B cell (primary cell): ENCODE results near the gene FUCA2. TPM values are rescaled to one million over a fixed set of nuclear protein-coding genes. Genes with fewer than 3 reads are reported as not detected.
A peak's percentile ranks its signal among the peaks of the same experiment; 100 is the strongest.
"Not testable (repeated sequence)": the region's sequence is repeated elsewhere in the genome, so short reads cannot be mapped to it uniquely, and the experiment has no call there.

Experiments
- ATAC-seq: fragments of 200-7000 bp; cut with Tn5 transposase; one replicate; pipeline ENCODE4 v1.10.0; 2021; ENCODE audit warnings: low read depth, mild to moderate bottlenecking, moderate number of reproducible peaks, moderate library complexity
- CTCF ChIA-PET: fragments of 350-600 bp; sonication (Branson Sonifier 250); formaldehyde crosslinking; loops from one replicate; lab custom pipeline; 2021; ENCODE audit warnings: antibody characterized with exemption, inconsistent platforms; lab: Charles Lee
- POLR2A ChIA-PET: fragments of 350-600 bp; sonication (Branson Sonifier 250); formaldehyde crosslinking; loops from one replicate; lab custom pipeline; 2021; ENCODE audit warnings: antibody characterized with exemption; lab: Charles Lee
- DNase-seq: peaks from one replicate; pipeline ENCODE4 v3.0.0; 2013
- H2AFZ ChIP-seq: 2 replicates; pipeline ENCODE4 v1.6.1; 2012; ENCODE audit warnings: mild to moderate bottlenecking, low read depth, low read length; ENCODE audit not compliant: insufficient read depth, poor library complexity, severe bottlenecking
- H3K27ac ChIP-seq, 2 donors: 1 replicate in 1 of 2; 2 replicates in 1 of 2; pipeline ENCODE4 v1.5.1; 2012 to 2013; ENCODE audit warnings: low read length in 2 of 2, mild to moderate bottlenecking in 2 of 2, moderate library complexity in 1 of 2
- H3K27me3 ChIP-seq, 4 experiments: fragments of 200-600 bp in 1 of 4; sonication (generic) in 1 of 4; replicated peaks in 1 of 4; 1 replicate in 2 of 4; 2 replicates in 2 of 4; pipeline versions ENCODE4 v1.6.1 to v1.7.0; 2013 to 2016; ENCODE audit warnings: low read length in 3 of 4, mild to moderate bottlenecking in 2 of 4, mixed read lengths in 1 of 4, moderate library complexity in 1 of 4; ENCODE audit not compliant: insufficient read depth in 4 of 4, control insufficient read depth in 3 of 4; ENCODE audit errors: control extremely low read depth in 1 of 4
- H3K36me3 ChIP-seq, 2 experiments: replicated peaks in 1 of 2; 1 replicate in 1 of 2; 2 replicates in 1 of 2; pipeline versions ENCODE4 v1.6.1 to v1.7.1; 2013; ENCODE audit warnings: low read length in 1 of 2; ENCODE audit not compliant: insufficient read depth in 2 of 2, control insufficient read depth in 1 of 2; ENCODE audit errors: control extremely low read depth in 1 of 2, extremely low read depth in 1 of 2
- H3K4me1 ChIP-seq, 2 donors: fragments of 200-600 bp in 1 of 2; sonication (generic) in 1 of 2; 1 replicate in 1 of 2; 2 replicates in 1 of 2; pipeline versions ENCODE4 v1.5.1 to v1.6.1; 2013 to 2017; ENCODE audit warnings: low read length in 2 of 2; ENCODE audit not compliant: control insufficient read depth in 2 of 2, insufficient read depth in 2 of 2
- H3K4me2 ChIP-seq: replicated peaks from 2 replicates; pipeline ENCODE3; 2012; ENCODE audit warnings: mild to moderate bottlenecking, low read depth, low read length; ENCODE audit not compliant: poor library complexity, severe bottlenecking
- H3K4me3 ChIP-seq, 5 experiments: fragments of 200-600 bp in 1 of 5; sonication (generic) in 1 of 5; 1 replicate in 3 of 5; 2 replicates in 2 of 5; pipeline versions ENCODE4 v1.5.1 to v1.7.0; 2011 to 2016; ENCODE audit warnings: low read length in 4 of 5, mild to moderate bottlenecking in 4 of 5, low read depth in 2 of 5, control low read depth in 1 of 5, moderate library complexity in 1 of 5; ENCODE audit not compliant: insufficient read depth in 1 of 5; ENCODE audit errors: control extremely low read depth in 1 of 5, extremely low read depth in 1 of 5
- H3K79me2 ChIP-seq: fragments of 200-600 bp; sonication (generic); one replicate; pipeline ENCODE4 v1.6.0; 2016; ENCODE audit warnings: low read length; ENCODE audit not compliant: control insufficient read depth, insufficient read depth
- H3K9ac ChIP-seq: fragments of 200-600 bp; sonication (generic); 2 replicates; pipeline ENCODE4 v1.6.1; 2017; ENCODE audit warnings: mild to moderate bottlenecking, low read length, moderate library complexity
- H3K9me3 ChIP-seq, 3 donors: one replicate each; pipeline versions ENCODE4 v1.6.1 to v1.7.1; 2013; ENCODE audit warnings: low read length in 2 of 3; ENCODE audit not compliant: control insufficient read depth in 2 of 3, insufficient read depth in 1 of 3; ENCODE audit errors: control extremely low read depth in 1 of 3
- H4K20me1 ChIP-seq: 2 replicates; pipeline ENCODE4 v1.6.0; 2012; ENCODE audit warnings: mild to moderate bottlenecking, low read length; ENCODE audit not compliant: insufficient read depth, control insufficient read depth, poor library complexity, severe bottlenecking
- H3K27ac Mint-ChIP-seq: one replicate; pipeline ENCODE4 v1.8.0; 2021; ENCODE audit warnings: mixed read lengths
- H3K27me3 Mint-ChIP-seq: one replicate; pipeline ENCODE4 v1.8.0; 2021; ENCODE audit warnings: mixed read lengths
- H3K4me1 Mint-ChIP-seq: one replicate; pipeline ENCODE4 v1.8.0; 2021; ENCODE audit warnings: mixed read lengths
- H3K4me3 Mint-ChIP-seq: one replicate; pipeline ENCODE4 v1.8.0; 2021; ENCODE audit warnings: mixed read lengths
- H3K9me3 Mint-ChIP-seq: one replicate; pipeline ENCODE4 v1.8.0; 2022; ENCODE audit warnings: mixed read lengths; ENCODE audit not compliant: insufficient read depth
- CTCF ChIP-seq: fragments of 200-600 bp; IDR thresholded peaks from one replicate; pipeline ENCODE4 v1.8.0; 2022; ENCODE audit warnings: antibody characterized with exemption, mild to moderate bottlenecking
- EZH2 ChIP-seq: IDR thresholded peaks from 2 replicates; pipeline ENCODE4 v1.6.1; 2012; ENCODE audit warnings: borderline replicate concordance, low read depth, mild to moderate bottlenecking, moderate library complexity, low read length; ENCODE audit not compliant: insufficient read depth, poor library complexity, severe bottlenecking
- WGBS: methylation state at CpG from one replicate; pipeline ENCODE4 v1.1.5; 2013; ENCODE audit warnings: missing lambda C conversion rate; ENCODE audit not compliant: insufficient coverage; 5-methylcytosine and 5-hydroxymethylcytosine counted together
- intact Hi-C: fragments of 100-400 bp; cut with micrococcal nuclease; formaldehyde crosslinking; loops from one replicate; pipeline ENCODE4 v1.10.0; 2022
- polyA plus RNA-seq: library from polyadenylated mRNA; depleted of rRNA; stranded (reverse); fragments of >200 nt; gene quantifications from 2 replicates; pipeline ENCODE4 v1.2.3, GENCODE V29; 2012
- small RNA-seq: library from RNA; depleted of rRNA; stranded (forward); fragments of <200 nt; gene quantifications from one replicate; pipeline ENCODE3, GENCODE V24; 2012; ENCODE audit warnings: low replicate concordance, low read depth; ENCODE audit not compliant: insufficient read length
- total RNA-seq, 2 donors: library from RNA; stranded (reverse); fragments of 120-200 nt in 1 of 2; gene quantifications; 1 replicate in 1 of 2; 2 replicates in 1 of 2; pipeline versions ENCODE4 v1.2.3 to v1.2.4, GENCODE V29; 2013 to 2022

FUCA2 gene
- total and polyA plus RNA-seq, 2 donors (not counting 1 experiment from before 2014, with no cell fraction given): 3.6 to 8.3 TPM

GRCh38 chr6:143449082-143449713 is 62.3 kb downstream of the FUCA2 start:
- Histone ChIP-seq H3K27ac (peak overlapping the region in 1 of 2 donors; percentile 82), H3K36me3 (no peaks in the 10 kb centered on the region), H3K9ac (peak overlapping the region; percentile 81), H4K20me1 (no peaks in the 10 kb centered on the region), H3K4me1 (peaks cover 15 to 18% of the 10 kb centered on the region in 2 donors), H3K4me2 (peak overlapping the region; percentile 87), H3K79me2 (peaks cover 24% of the 10 kb centered on the region), H3K4me3 (peak overlapping the region; percentile 8 to 88 (median 83)), H3K9me3 (no peaks in the 10 kb centered on the region), H2AFZ (peak overlapping the region; percentile 98), H3K27me3 (no peaks in the 10 kb centered on the region)
- ATAC-seq: no peak
- CTCF ChIA-PET: interaction anchor here (1.1 kb wide), 1 partner anchor 757 kb away, joined by 5 read pairs; no protein-coding TSS in a partner anchor
- 100% methylated on average over 1 of the region's 6 CpGs for WGBS
- Mint-ChIP-seq H3K4me3 (peak overlapping the region; percentile 95), H3K9me3 (no peaks in the 10 kb centered on the region), H3K27ac (no peak overlapping the region), H3K27me3 (no peaks in the 10 kb centered on the region), H3K4me1 (peaks cover 33% of the 10 kb centered on the region)
- POLR2A ChIA-PET: interaction anchor here (1.9 kb wide), 1 partner anchor 394 kb away, joined by 10 read pairs; the partner anchor contains the start of gene LTV1
- intact Hi-C loops: no loop called here
- no peak for DNase-seq
- TF ChIP-seq CTCF (no peak), EZH2 (no peak)

- H3K4me2 ChIP-seq, H3K27me3 Mint-ChIP-seq, ATAC-seq, H3K9me3 ChIP-seq, H3K4me3 Mint-ChIP-seq, H3K27ac ChIP-seq, H3K27me3 ChIP-seq, H3K27ac Mint-ChIP-seq, H3K9me3 Mint-ChIP-seq, DNase-seq, H3K36me3 ChIP-seq, POLR2A ChIA-PET, H3K4me3 ChIP-seq, H3K9ac ChIP-seq, H2AFZ ChIP-seq, intact Hi-C loops, H4K20me1 ChIP-seq, CTCF ChIA-PET: not testable (repeated sequence)
- peaks cover 15 to 18% of the 10 kb centered on the region in 2 donors for H3K4me1 ChIP-seq
- peaks cover 16% of the 10 kb centered on the region for H3K79me2 ChIP-seq
- peaks cover 29% of the 10 kb centered on the region for H3K4me1 Mint-ChIP-seq
- no CpG with 5 or more reads among the region's 2 CpGs for WGBS
These were observed 63.7 kb downstream of the FUCA2 start for GRCh38 chr6:143447865-143448264.

Small RNAs within 50 kb of the gene (small RNA-seq; reads per million reads assigned to genes)
- gene RNA5SP221: not detected

Other genes starting within 250 kb of the FUCA2 start
- gene ADAT2, start 61.0 kb downstream of the FUCA2 start, total RNA-seq: 15.2 and 16.0 TPM in 2 replicates
- gene ADAT2, start 61.0 kb downstream of the FUCA2 start, polyA plus RNA-seq: 13.6 and 18.6 TPM in 2 replicates
- gene PEX3, start 60.9 kb downstream of the FUCA2 start, total RNA-seq: 23.2 and 31.1 TPM in 2 replicates
- 5.5 and 9.3 TPM in 2 replicates for gene PEX3, start 60.9 kb downstream of the FUCA2 start, polyA plus RNA-seq
- gene PHACTR2, start 166.2 kb upstream of the FUCA2 start, total RNA-seq: 10.6 and 13.3 TPM in 2 replicates
- gene PHACTR2, start 166.2 kb upstream of the FUCA2 start, polyA plus RNA-seq: 1.1 and 2.6 TPM in 2 replicates